ENCODE data around the gene TMPRSS4. TPM values are rescaled to one million over a fixed set of nuclear protein-coding genes. Genes with fewer than 3 reads are reported as not detected.

The TMPRSS4 gene
- total RNA-seq, 1 experiment from 2014 or later: 1.5 TPM

- peaks cover 56% of the 10 kb centered on the region for H3K27me3 ChIP-seq (ENCODE audit: low read length)
- no peaks in the 10 kb centered on the region for H3K9me2 ChIP-seq (replicated peaks; ENCODE audit: low read length)
- no peak overlapping the region for H3K4me3 ChIP-seq (ENCODE audit: low read length)
- no peak overlapping the region for H3K9ac ChIP-seq (ENCODE audit: low read length)
- H3K27ac ChIP-seq (ENCODE audit: low read length): no peak overlapping the region
- H3K36me3 ChIP-seq (ENCODE audit: low read depth, low read length): no peaks in the 10 kb centered on the region
- H2AFZ ChIP-seq (ENCODE audit: low read length): no peak overlapping the region
- intact Hi-C loops (cut with micrococcal nuclease): no loop called here
- no TSS peak for BruUV-seq (replicated peaks)
- no peak for DNase-seq
- no peaks in the 10 kb centered on the region for H3K79me2 ChIP-seq (ENCODE audit: low read length)
- no peaks in the 10 kb centered on the region for H3K4me1 ChIP-seq (ENCODE audit: insufficient read depth, low read length)
- no peak for TF ChIP-seq EZH2phosphoT487 (IDR thresholded peaks at IDR 0.05; ENCODE audit: borderline replicate concordance, low read length)
- TF ChIP-seq, protein P1, sequence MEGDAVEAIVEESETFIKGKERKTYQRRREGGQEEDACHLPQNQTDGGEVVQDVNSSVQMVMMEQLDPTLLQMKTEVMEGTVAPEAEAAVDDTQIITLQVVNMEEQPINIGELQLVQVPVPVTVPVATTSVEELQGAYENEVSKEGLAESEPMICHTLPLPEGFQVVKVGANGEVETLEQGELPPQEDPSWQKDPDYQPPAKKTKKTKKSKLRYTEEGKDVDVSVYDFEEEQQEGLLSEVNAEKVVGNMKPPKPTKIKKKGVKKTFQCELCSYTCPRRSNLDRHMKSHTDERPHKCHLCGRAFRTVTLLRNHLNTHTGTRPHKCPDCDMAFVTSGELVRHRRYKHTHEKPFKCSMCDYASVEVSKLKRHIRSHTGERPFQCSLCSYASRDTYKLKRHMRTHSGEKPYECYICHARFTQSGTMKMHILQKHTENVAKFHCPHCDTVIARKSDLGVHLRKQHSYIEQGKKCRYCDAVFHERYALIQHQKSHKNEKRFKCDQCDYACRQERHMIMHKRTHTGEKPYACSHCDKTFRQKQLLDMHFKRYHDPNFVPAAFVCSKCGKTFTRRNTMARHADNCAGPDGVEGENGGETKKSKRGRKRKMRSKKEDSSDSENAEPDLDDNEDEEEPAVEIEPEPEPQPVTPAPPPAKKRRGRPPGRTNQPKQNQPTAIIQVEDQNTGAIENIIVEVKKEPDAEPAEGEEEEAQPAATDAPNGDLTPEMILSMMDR (conservative IDR thresholded peaks at IDR 0.05; ENCODE audit: low read depth, low read length): no peak
- no peak for TF ChIP-seq EZH2 (IDR thresholded peaks at IDR 0.05; ENCODE audit: low read length, unreplicated experiment)
- no peak for ATAC-seq
- POLR2A ChIA-PET (ENCODE audit: unreplicated experiment): no interaction called here
- H3F3A ChIP-seq (ENCODE audit: low read length, unreplicated experiment): no peaks in the 10 kb centered on the region
- H3K9me3 ChIP-seq (ENCODE audit: low read length): no peaks in the 10 kb centered on the region
- H3K4me2 ChIP-seq (ENCODE audit: low read length): no peak overlapping the region
- CTCF ChIA-PET: no interaction called here
- no peaks in the 10 kb centered on the region for H4K20me1 ChIP-seq (ENCODE audit: low read length)
These were observed 11.5 kb upstream of the TMPRSS4 start for GRCh38 chr11:118065384-118065783.

DNA sequence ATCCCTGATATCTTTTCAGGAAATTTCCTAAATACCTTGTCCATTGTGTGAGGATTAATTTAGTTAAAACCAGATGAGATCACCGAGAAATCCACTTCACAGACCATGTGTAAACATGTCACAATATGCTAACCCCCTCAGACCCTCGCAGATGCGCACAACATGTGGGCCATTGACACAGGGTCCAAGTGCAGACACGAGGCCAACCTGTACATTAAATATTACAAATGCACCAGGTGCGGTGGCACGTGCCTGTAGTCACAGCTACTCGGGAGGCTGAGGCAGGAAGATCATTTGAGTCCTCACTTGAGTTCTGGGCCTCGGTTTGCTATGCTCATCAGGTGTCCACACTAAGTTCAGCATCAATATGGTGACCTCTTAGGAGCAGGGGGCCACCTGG lies 9.9 kb upstream of the TMPRSS4 start:
- no peak for ATAC-seq

More for the DNA sequence above, 9.9 kb upstream of the TMPRSS4 start:
- Histone ChIP-seq H3K27me3 (ENCODE audit: low read length) (peaks cover 71% of the 10 kb centered on the region), H4K20me1 (ENCODE audit: low read length) (no peaks in the 10 kb centered on the region), H3K9ac (ENCODE audit: low read length) (no peak overlapping the region), H2AFZ (ENCODE audit: low read length) (no peak overlapping the region), H3K4me1 (ENCODE audit: insufficient read depth, low read length) (no peaks in the 10 kb centered on the region), H3K36me3 (ENCODE audit: low read depth, low read length) (no peaks in the 10 kb centered on the region), H3K27ac (ENCODE audit: low read length) (no peak overlapping the region), H3K79me2 (ENCODE audit: low read length) (no peaks in the 10 kb centered on the region), H3K4me3 (ENCODE audit: low read length) (no peak overlapping the region), H3K4me2 (ENCODE audit: low read length) (no peak overlapping the region), H3F3A (ENCODE audit: low read length, unreplicated experiment) (no peaks in the 10 kb centered on the region), H3K9me2 (replicated peaks; ENCODE audit: low read length) (no peaks in the 10 kb centered on the region), H3K9me3 (ENCODE audit: low read length) (no peaks in the 10 kb centered on the region)
- BruUV-seq (replicated peaks): no TSS peak
- CTCF ChIA-PET: no interaction called here
- TF ChIP-seq EZH2 (IDR thresholded peaks at IDR 0.05; ENCODE audit: low read length, unreplicated experiment) (no peak), EZH2phosphoT487 (IDR thresholded peaks at IDR 0.05; ENCODE audit: borderline replicate concordance, low read length) (no peak)
- TF ChIP-seq, protein P1 (conservative IDR thresholded peaks at IDR 0.05; ENCODE audit: low read depth, low read length): no peak
- intact Hi-C loops (cut with micrococcal nuclease): no loop called here
- POLR2A ChIA-PET (ENCODE audit: unreplicated experiment): no interaction called here
- no peak for DNase-seq

All from PC-3 (cell line).